Activated CD8-positive, alpha-beta T cell treated with anti-CD3 and anti-CD28 coated beads for 36 hours (primary cell): ENCODE measurements around the gene PRKCE. TPM values are rescaled to one million over a fixed set of nuclear protein-coding genes. Genes with fewer than 3 reads are reported as not detected.

ENCODE experiments used
- ATAC-seq: fragments of 200-7000 bp; cut with Tn5 transposase; one replicate; pipeline ENCODE4 v1.10.0; 2021; ENCODE audit warnings: mild to moderate bottlenecking, moderate library complexity
- CTCF ChIA-PET: fragments of 350-600 bp; sonication (Branson Sonifier 250); formaldehyde crosslinking; loops from one replicate; lab custom pipeline; 2021; ENCODE audit warnings: antibody characterized with exemption; lab: Charles Lee
- POLR2A ChIA-PET: fragments of 350-600 bp; sonication (Branson Sonifier 250); formaldehyde crosslinking; loops from one replicate; lab custom pipeline; 2021; ENCODE audit warnings: antibody characterized with exemption; lab: Charles Lee
- DNase-seq: peaks from one replicate; pipeline ENCODE4 v3.0.0-alpha.2; 2020
- H3K27ac Mint-ChIP-seq: one replicate; pipeline ENCODE4 v1.8.0; 2021; ENCODE audit warnings: mild to moderate bottlenecking, mixed read lengths
- H3K27me3 Mint-ChIP-seq: one replicate; pipeline ENCODE4 v1.8.0; 2021; ENCODE audit warnings: mixed read lengths
- H3K36me3 Mint-ChIP-seq: one replicate; pipeline ENCODE4 v1.8.0; 2021; ENCODE audit warnings: low read depth, mixed read lengths
- H3K4me1 Mint-ChIP-seq: one replicate; pipeline ENCODE4 v1.8.0; 2021; ENCODE audit warnings: low read depth, mixed read lengths
- H3K4me3 Mint-ChIP-seq: one replicate; pipeline ENCODE4 v1.8.0; 2021; ENCODE audit warnings: mild to moderate bottlenecking, moderate library complexity, mixed read lengths
- H3K9me3 Mint-ChIP-seq: one replicate; pipeline ENCODE4 v1.8.0; 2021; ENCODE audit warnings: mixed read lengths
- intact Hi-C: fragments of 100-400 bp; cut with micrococcal nuclease; formaldehyde crosslinking; loops from one replicate; pipeline ENCODE4 v1.10.0; 2022
- total RNA-seq, 2 experiments: library from RNA; stranded (reverse); gene quantifications; one replicate each; pipeline ENCODE4 v1.2.3, GENCODE V29; 2021
- TF ChIP-seq, protein P1 (sequence below): fragments of 200-600 bp; IDR thresholded peaks from one replicate; pipeline ENCODE4 v1.8.0; 2022; ENCODE audit warnings: antibody characterized with exemption, mild to moderate bottlenecking

Gene PRKCE
- total RNA-seq, 2 experiments from 2014 or later, result 11.5 to 11.9 TPM

DNA sequence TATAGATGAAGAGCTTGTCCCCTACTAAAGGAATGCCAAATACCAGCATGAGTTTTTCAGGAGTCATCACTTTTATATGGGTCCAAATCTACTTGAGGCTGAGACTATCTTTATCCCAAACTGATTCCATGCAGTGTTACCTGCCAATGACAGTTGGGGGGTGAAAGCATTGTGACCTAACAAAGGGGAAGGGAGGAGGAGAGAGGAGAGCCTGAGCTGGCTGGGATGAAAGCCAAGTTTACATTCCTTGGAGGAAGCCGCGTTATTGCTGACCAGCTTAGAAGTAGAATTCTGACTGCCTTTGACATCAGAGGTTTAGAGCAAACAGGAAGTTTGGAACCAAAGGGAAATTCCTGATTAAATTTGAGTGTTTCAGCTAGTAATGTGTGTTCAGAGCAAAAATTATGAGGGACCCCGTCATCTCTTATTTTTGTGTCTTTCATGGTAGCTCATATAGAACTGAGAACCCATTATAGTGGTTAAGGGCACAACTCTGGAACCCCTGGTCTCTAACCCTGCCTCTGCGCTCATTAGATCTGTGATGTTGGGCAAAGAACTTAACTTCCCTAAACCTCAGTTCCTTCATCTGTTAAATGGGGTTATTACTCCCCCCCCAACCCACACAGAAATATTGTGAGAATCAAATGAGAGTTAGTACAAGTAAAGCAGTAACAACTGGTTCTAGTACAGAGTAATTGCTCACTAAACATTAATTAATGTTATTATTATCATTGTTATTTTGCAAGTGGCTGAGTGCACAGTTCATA, 446.4 kb downstream of the PRKCE start:
- ChIA-PET POLR2A (interaction anchor here (1.1 kb wide), 1 partner anchor 22 kb away, joined by 5 read pairs; no protein-coding TSS in a partner anchor), CTCF (interaction anchor here (1.1 kb wide), 1 partner anchor 277 kb away, joined by 3 read pairs; no protein-coding TSS in a partner anchor)
- Mint-ChIP-seq H3K27ac (peak overlapping the region; percentile 14), H3K36me3 (peaks cover 3% of the 10 kb centered on the region), H3K4me1 (peaks cover 9% of the 10 kb centered on the region), H3K27me3 (no peaks in the 10 kb centered on the region), H3K4me3 (no peak overlapping the region), H3K9me3 (no peaks in the 10 kb centered on the region)
- intact Hi-C loops, result no loop called here
- TF ChIP-seq, protein P1, sequence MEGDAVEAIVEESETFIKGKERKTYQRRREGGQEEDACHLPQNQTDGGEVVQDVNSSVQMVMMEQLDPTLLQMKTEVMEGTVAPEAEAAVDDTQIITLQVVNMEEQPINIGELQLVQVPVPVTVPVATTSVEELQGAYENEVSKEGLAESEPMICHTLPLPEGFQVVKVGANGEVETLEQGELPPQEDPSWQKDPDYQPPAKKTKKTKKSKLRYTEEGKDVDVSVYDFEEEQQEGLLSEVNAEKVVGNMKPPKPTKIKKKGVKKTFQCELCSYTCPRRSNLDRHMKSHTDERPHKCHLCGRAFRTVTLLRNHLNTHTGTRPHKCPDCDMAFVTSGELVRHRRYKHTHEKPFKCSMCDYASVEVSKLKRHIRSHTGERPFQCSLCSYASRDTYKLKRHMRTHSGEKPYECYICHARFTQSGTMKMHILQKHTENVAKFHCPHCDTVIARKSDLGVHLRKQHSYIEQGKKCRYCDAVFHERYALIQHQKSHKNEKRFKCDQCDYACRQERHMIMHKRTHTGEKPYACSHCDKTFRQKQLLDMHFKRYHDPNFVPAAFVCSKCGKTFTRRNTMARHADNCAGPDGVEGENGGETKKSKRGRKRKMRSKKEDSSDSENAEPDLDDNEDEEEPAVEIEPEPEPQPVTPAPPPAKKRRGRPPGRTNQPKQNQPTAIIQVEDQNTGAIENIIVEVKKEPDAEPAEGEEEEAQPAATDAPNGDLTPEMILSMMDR, result no peak
- ATAC-seq (no peak), DNase-seq (no peak)

DNA sequence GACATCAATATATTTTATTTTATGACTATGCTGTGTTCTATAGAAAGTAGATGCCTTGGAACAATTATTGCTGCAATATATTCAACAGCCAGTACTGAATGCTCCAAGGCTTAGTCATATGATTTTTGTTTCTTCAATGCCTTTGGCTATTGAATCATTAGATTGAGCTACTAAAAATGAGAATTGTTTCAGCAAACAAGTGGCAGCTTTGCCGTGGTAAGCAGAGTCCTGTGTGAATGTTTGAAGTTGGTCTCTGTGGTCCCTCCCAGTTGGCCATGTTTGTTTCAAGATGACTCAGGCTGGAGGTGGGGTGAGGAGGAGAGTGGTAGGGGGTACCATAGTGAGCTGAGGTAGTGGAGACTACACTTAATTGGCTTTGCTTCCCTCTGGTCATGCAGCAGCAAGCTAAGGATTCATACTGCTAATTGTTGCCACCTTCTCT, 447.2 kb downstream of the PRKCE start:
- Mint-ChIP-seq H3K27ac (no peak overlapping the region), H3K4me3 (no peak overlapping the region), H3K36me3 (peaks cover 3% of the 10 kb centered on the region), H3K27me3 (no peaks in the 10 kb centered on the region), H3K4me1 (peaks cover 9% of the 10 kb centered on the region), H3K9me3 (peaks cover 4% of the 10 kb centered on the region)
- peak; percentile 75 for ATAC-seq
- intact Hi-C loops, result no loop called here
- DNase-seq, result peak; percentile 42
- CTCF ChIA-PET, result interaction anchor here (0.9 kb wide), 1 partner anchor 105 kb away, joined by 3 read pairs; no protein-coding TSS in a partner anchor
- POLR2A ChIA-PET, result interaction anchor here (1.1 kb wide), 1 partner anchor 21 kb away, joined by 5 read pairs; no protein-coding TSS in a partner anchor
- TF ChIP-seq, protein P1, result no peak

DNA sequence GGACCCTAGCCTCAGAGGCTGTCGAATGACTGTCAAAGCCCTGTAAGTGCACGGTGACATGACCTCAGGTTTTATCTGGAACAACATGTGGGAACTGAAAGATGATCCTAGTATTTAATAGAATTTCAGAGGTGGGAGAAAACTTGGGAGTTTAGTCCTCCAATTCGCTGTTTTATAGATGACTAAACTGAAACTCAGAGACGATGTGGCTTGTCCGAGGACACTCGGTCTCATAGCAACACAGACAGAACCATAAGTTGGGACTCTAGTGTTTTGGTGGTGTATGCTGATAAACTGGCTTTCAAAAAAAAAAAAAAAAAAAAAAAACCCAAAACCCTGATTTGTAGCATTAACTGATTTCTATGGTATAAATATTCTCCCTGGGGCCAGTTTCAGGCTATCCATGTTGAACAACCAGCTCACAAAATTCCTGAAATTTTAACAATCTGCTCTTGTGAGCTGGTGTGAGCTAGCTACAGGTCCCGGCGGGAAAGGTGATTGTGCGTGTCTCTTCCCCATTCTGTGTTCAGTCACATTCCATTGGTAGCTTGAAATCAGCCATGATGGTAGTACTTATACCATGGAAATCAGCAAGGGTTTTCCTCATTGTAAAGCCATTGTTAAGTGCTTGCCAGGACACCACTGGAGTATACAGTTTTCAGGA, 450.2 kb downstream of the PRKCE start:
- ATAC-seq, result no peak
- intact Hi-C loops, result no loop called here

DNA sequence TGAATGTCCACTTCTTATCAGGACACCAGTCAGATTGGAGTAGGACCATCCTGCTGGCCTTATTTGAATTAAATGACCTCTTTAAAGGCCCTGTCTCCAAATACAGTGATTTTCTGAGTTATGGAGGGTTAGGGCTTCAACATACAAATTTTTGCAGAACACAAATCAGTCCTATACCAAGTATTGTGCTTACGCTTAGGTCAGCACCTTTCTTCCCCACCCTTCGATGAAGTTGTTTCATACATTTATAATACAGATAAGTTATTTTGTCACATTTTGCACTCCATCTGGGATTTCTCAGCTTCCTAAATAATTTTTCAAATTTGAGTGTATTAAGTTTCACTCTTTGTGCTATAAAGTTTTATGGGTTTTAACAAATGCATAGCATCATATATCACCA, 455.2 kb downstream of the PRKCE start:
- H3K9me3 Mint-ChIP-seq, result peaks cover 14% of the 10 kb centered on the region
- intact Hi-C loops, result no loop called here
- H3K4me3 Mint-ChIP-seq, result no peak overlapping the region
- CTCF ChIA-PET, result interaction anchor here (1.7 kb wide), 1 partner anchor 44 kb away, joined by 5 read pairs; no protein-coding TSS in a partner anchor
- DNase-seq (no peak), ATAC-seq (no peak)
- peaks cover 10% of the 10 kb centered on the region for H3K36me3 Mint-ChIP-seq
- POLR2A ChIA-PET, result interaction anchor here (0.6 to 1.1 kb wide), 2 partner anchors 38 to 449 kb away, joined by 3 to 4 read pairs; no protein-coding TSS in a partner anchor
- H3K27ac Mint-ChIP-seq, result no peak overlapping the region
- TF ChIP-seq, protein P1, result no peak
- H3K4me1 Mint-ChIP-seq, result no peaks in the 10 kb centered on the region
- no peaks in the 10 kb centered on the region for H3K27me3 Mint-ChIP-seq

More for the DNA sequence above, 450.2 kb downstream of the PRKCE start:
- CTCF ChIA-PET, result interaction anchor here (1.1 kb wide), 1 partner anchor 18 kb away, joined by 3 read pairs; no protein-coding TSS in a partner anchor
- no peaks in the 10 kb centered on the region for H3K27me3 Mint-ChIP-seq
- POLR2A ChIA-PET, result no interaction called here
- peaks cover 9% of the 10 kb centered on the region for H3K36me3 Mint-ChIP-seq
- TF ChIP-seq, protein P1, result no peak
- peaks cover 14% of the 10 kb centered on the region for H3K9me3 Mint-ChIP-seq
- no peak overlapping the region for H3K4me3 Mint-ChIP-seq
- DNase-seq, result no peak
- no peak overlapping the region for H3K27ac Mint-ChIP-seq
- peaks cover 9% of the 10 kb centered on the region for H3K4me1 Mint-ChIP-seq
